Measurements from ENCODE around the gene ARSB. TPM values are rescaled to one million over a fixed set of nuclear protein-coding genes. Genes with fewer than 3 reads are reported as not detected.

Gene ARSB
- polyA plus RNA-seq, 1 of the 3 experiments (the other 2 are of a cell fraction) = 12.5 TPM

- Histone ChIP-seq H3K9ac (no peak overlapping the region), H3K27me3 (ENCODE audit: insufficient read depth) (no peaks in the 10 kb centered on the region), H3K27ac (ENCODE audit: low read depth in 2 of 2, low read length in 1 of 2) (no peak overlapping the region), H3K4me2 (no peak overlapping the region), H3K79me2 (ENCODE audit: insufficient read depth) (no peaks in the 10 kb centered on the region), H3K9me2 (no peaks in the 10 kb centered on the region), H3K4me1 (ENCODE audit: control insufficient read depth in 1 of 2, insufficient read depth in 2 of 2, low read depth in 1 of 2, low read length in 1 of 2) (no peaks in the 10 kb centered on the region), H3K4me3 (ENCODE audit: low read depth in 2 of 2, low read length in 1 of 2) (no peak overlapping the region), H3F3A (replicated peaks; ENCODE audit: insufficient read depth) (no peaks in the 10 kb centered on the region), H3K36me3 (replicated peaks in 1 of 2; ENCODE audit: control insufficient read depth in 1 of 2, insufficient read depth in 2 of 2, low read length in 1 of 2) (no peaks in the 10 kb centered on the region), H2AFZ (ENCODE audit: low read depth) (no peak overlapping the region), H3K9me3 (no peaks in the 10 kb centered on the region), H4K20me1 (ENCODE audit: insufficient read depth) (no peaks in the 10 kb centered on the region)
- ChIA-PET CTCF (no interaction called here), POLR2A (no interaction called here)
- TF ChIP-seq USF1 (IDR thresholded peaks at IDR 0.05; ENCODE audit: borderline replicate concordance, low read depth) = no peak
- no peak for TF ChIP-seq REST (IDR thresholded peaks at IDR 0.05; ENCODE audit: low read depth, low read length)
- TF ChIP-seq RFX5 (IDR thresholded peaks at IDR 0.05; ENCODE audit: low read length) = no peak
- no peak for TF ChIP-seq NRF1 (IDR thresholded peaks at IDR 0.05; ENCODE audit: low read depth, low read length)
- no peak for TF ChIP-seq RCOR1 (IDR thresholded peaks at IDR 0.05; ENCODE audit: low read length)
- no peak for TF ChIP-seq PBX3 (IDR thresholded peaks at IDR 0.05)
- no peak for TF ChIP-seq EP300 (IDR thresholded peaks at IDR 0.05; ENCODE audit: borderline replicate concordance in 1 of 2, low read depth in 1 of 2, low read length in 1 of 2)
- TF ChIP-seq EZH2phosphoT487 (IDR thresholded peaks at IDR 0.05; ENCODE audit: borderline replicate concordance, low read depth) = no peak
- TF ChIP-seq TCF12 (IDR thresholded peaks at IDR 0.05) = no peak
- TF ChIP-seq IRF3 (IDR thresholded peaks at IDR 0.05; ENCODE audit: low read depth, low read length) = no peak
- no peak for TF ChIP-seq CTCF (IDR thresholded peaks at IDR 0.05)
- DNase-seq = no peak
- WGBS (ENCODE audit: low lambda C conversion rate) = 73% methylated on average over 7 of the region's 7 CpGs
Observed at GRCh38 chr5:78765756-78766411, 219.2 kb downstream of the ARSB start.

All from SK-N-SH (cell line).